Endometrial microvascular endothelial cells (primary cell): ENCODE data around the gene SCLY. TPM values are rescaled to one million over a fixed set of nuclear protein-coding genes. Genes with fewer than 3 reads are reported as not detected.
"Not testable (repeated sequence)": the region's sequence is repeated elsewhere in the genome, so short reads cannot be mapped to it uniquely, and the experiment has no call there.

Experiments
- in situ Hi-C: cut with HindIII; loops from 2 replicates; pipeline ENCODE4 v1.10.0; 2017; ENCODE audit warnings: low sequenced_read_pairs, low pct_unique_long_range_greater_than_20kb; ENCODE audit errors: inconsistent ontology term
- total RNA-seq: library from RNA; depleted of rRNA; stranded (reverse); fragments of >200 nt; gene quantifications from one replicate; pipeline ENCODE4 v1.2.3, GENCODE V29; 2015; ENCODE audit errors: inconsistent ontology term

Gene SCLY
- total RNA-seq, 1 donor from 2014 or later, result 40.5 TPM

DNA sequence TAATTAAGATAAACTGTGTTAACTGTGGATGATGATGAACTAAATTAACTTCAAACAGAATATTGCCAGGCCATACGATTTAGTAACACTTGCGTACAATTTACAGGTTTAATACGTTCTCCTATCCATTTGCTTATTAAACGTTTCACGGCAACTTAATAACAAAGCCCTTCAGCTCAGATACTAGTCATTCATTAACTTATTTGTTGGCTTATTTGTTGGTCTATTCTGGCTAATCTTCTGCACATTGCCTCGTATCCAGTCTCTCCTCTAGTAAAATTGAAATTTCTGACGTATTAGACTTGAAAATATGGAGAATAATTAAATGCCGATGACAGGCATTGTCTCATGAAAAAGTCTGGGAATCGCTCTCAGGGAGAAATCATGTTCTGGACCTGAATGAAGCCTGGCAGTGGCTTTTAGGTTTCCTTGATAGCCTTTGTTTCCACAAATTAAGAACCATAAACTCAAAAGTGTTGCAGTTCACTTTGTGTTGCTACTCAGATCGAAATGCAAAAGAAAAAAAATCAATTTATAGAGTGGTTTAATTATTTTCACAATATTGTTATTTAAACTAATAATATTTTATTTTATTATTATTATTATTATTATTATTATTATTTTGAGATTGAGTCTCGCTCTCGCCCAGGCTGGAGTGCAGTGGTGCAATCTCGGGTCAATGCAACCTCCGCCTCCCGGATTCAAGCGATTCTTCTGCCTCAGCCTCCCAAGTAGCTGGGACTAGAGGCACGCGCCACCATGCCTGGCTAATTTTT is 4.5 kb downstream of the SCLY start:
- in situ Hi-C loops, result no loop called here

DNA sequence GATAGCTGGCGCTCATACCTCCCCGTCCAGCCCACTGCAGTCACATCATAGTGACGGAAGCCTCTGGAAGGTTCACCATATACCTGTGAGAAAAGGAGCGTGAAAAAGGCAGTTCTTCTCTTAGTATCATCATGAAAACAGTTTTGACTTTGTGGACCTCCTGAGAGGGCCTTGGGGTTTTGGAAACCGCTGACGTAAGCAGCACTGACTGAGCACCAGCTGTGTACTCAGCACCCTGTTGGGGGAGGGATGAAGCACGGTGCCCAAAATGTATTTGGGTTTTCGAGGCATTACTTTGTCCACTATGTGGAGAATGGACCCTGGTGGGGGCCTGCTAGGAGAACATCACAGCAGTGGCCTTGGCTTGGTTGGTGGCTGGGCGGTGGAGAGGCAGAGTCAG is 5.4 kb downstream of the SCLY start:
- in situ Hi-C loops, result no loop called here

DNA sequence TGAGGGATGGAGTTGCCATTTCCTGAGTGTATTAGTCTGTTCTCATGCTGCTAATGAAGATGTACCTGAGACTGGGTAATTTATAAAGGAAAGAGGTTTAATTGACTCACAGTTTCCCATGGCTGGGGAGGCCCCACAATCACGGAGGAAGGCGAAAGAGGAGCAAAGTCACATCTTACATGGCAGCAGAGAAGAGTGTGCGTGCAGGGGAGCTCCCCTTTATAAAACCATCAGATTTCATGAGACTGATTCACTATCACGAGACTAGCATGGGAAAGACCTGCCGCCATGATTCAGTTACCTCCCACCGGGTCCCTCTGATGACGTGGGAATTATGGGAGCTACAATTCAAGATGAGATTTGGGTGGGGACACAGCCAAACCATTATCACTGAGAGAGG is 5.9 kb downstream of the SCLY start:
- in situ Hi-C loops, result not testable (repeated sequence)

DNA sequence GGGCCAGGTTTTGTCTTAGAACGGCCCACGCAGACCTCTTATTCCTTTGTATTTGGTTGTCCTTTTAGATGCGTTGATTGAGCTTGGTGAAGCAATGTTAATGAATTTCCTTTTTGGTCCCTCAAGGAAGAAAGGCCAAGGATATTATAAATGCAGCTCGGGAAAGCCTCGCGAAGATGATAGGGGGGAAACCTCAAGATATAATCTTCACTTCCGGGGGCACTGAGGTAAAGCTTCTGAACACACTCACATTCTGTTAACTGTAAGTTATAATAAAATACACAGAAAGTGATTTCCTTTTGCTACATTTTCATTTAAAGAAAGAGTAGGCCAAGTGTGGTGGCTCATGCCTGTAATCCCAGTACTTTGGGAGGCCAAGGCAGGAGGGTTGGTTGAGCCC is 7.1 kb downstream of the SCLY start:
- in situ Hi-C loops, result no loop called here

DNA sequence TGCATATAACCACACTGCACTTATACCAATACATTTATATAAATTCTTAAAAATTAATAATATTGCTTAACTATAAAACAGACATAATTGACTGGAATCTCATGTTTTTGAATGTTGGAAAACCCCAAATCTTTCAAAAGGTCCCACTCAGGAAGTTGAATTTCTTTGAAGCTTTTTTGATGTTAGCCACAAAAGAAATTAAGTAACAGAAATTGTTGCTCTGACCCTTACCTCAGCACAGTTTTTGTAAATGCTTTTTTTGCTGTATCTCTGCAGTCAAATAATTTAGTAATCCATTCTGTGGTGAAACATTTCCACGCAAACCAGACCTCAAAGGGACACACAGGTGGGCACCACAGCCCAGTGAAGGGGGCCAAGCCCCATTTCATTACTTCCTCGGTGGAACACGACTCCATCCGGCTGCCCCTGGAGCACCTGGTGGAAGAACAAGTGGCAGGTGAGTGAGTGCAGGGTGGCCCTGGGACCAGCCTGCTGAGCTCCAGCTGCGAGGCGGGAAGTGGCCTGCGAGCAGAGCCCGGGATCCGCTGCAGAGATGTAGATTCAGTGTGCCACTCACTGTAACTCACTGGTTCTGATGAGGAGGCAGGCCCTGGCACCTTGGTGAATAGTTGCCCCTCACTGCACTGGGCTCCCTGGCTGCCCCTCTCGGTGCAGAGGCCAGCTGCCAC is 8.4 kb downstream of the SCLY start:
- in situ Hi-C loops, result no loop called here

DNA sequence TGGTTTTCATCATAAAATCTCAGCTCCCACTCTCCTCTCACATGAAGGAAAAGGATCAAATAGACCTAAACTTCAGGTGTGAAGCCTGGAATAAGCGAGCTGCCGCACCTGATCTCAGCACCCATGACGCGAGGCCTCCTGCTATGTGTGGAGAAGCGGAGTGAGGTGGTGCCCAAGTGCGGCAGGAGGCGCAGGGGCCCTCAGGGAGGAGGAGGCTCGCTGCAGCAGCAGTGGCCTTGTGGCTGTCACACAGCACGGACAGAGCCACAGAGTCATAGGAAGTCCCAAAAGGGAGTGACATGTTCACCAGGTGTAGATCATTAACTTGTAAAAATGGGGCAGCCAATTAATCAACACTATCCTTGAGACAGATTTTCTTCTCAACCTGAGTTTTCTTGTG is 9.1 kb downstream of the SCLY start:
- in situ Hi-C loops, result no loop called here

DNA sequence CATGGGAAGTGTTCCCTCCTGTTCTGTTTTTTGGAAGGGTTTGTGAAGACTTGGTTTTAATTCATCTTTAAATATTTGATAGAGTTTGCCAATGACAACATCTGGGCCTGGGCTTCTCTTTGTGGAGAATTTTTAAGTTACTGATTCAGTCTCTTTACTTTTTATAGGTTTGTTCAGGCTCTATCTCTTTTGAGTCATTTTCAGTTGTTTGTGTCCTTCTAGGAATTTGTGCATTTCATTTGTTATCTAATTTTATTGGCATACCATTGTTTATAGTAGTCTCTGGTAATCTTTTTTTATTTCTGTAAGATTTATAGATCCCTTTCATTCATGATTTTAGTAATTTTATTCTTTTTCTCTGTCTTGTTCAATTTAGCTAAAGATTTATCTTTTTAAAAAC is 14.6 kb downstream of the SCLY start:
- in situ Hi-C loops, result no loop called here

DNA sequence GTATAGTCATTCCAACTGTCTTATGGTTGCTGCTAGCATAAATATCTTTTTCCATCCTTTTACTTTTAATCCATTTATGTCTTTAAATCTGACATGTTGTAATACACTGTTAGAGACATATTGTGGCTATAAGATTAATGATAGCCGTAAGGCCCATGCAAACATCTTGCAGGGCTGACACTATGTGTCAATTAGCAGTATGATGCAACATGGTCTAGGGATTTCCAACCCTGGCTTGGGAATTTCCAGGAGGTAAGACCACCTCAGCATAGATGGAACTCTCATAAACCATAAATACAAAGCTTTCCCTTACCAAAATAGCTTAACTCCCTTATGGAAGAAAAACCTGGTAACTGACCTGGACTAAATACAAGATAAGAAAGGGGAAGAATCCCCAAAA is 16.5 kb downstream of the SCLY start:
- in situ Hi-C loops, result no loop called here

DNA sequence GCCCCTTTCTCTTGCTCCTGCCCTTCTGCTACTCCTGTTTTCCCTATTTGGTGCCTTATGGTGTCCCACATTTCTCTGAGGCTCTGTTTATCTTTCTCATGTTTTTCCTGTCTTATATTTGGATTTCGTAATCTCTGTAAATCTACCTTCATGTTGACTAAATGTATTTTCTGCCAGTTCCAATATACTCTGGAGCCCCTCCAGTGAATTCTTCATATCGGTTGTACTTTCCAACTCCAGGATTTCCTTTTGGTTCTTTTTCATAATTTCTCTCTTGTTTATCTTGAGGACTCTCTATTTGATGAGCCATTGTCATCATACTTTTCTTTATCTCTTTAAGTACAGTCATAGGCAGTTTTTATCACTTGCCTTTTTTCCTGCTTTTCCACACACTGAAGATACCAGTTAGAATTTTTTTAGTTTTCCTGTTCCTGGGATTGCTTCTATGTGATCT is 19.1 kb downstream of the SCLY start:
- in situ Hi-C loops, result no loop called here

DNA sequence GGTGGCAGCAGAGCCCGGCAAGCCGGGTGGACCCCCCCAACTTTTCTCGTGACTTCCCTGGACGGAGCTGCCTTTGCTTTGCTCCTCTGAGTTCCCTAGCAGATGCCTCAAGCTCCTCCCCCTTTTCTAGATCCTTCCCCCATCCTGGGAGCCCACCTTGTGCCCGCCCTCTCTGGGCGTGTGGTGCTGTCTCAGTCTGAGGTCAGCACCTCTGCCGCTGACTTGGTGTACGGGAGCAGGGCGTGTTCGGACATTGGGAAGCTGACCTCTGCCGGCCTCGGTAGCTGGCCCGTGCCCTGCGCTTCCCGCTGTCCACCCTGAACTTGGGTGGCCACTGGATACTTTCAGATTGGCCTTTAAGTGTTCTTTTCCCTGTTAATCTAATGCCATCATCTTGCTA is 19.7 kb downstream of the SCLY start:
- in situ Hi-C loops, result no loop called here

DNA sequence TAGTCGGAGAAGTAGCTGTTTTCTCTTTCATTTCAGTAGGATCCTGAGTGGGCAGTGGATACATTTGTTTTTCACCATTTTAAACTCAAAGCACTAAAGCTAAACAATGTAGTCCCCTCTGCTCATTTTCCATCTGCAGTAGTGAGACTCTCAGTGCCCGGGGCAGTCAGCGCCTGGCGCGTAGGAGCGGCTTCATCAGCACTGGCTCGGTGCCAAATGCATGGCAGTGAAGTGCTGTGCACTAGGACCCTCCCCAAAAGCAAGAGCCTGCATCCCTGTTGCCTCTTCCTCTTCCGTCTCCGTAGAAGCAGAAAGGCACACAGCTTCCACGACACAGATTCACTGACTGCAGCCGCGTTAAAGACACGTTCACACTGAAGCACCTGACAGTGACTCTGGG is 20.3 kb downstream of the SCLY start:
- in situ Hi-C loops, result no loop called here

DNA sequence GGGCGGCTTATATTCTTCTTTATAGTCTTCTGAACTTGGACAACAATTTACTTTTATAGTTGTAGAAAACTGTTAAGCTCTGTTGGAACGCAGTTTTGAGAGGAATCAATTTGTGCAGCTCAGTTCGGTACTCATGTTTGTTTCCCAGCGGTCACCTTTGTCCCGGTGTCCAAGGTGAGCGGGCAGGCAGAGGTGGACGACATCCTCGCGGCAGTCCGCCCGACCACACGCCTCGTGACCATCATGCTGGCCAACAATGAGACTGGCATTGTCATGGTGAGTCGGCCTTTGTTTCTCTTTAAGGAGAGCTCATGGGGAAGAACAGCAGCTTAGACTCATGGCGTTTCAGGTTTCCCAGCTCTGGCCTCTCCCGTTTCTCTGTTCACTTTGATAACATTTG is 20.8 kb downstream of the SCLY start:
- in situ Hi-C loops, result no loop called here

DNA sequence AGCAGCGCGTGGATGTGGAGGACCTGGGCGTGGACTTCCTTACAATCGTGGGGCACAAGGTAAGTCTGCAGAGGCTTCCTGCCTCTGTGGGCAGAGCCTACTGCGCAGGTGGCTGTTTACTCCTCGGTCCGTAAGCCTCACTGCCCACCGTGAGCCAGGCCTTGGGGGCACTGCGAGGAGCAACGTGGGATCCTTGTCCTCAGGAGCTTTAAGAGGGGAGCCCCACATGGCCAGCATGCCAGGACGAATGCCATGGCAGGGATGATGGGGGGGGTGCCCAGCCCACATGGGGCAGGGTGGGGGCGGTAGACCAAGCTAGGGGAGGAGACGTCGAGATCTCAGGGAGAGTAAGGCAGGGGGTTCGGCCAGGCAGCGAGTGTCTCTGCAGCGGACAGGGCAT is 21.4 kb downstream of the SCLY start:
- in situ Hi-C loops, result no loop called here

DNA sequence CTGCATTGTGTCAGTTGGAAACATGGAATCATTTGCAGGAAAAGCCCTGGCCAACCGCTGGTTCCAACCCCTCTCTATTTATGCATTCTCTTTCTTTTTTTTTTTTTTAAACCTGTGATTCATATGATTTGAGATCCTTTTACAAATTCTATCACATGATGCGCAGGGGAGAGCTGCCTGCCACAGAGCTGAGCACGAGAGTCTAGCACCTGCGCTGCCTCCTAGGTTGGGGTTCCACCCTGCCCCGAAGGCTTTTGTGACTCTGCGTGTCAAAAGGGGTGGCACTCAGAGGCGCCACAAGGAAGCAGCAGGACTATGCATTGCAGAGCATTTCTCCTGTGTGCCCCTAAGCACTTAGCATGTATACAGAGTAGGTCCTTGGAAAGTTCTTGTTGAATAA is 22.0 kb downstream of the SCLY start:
- in situ Hi-C loops, result no loop called here

DNA sequence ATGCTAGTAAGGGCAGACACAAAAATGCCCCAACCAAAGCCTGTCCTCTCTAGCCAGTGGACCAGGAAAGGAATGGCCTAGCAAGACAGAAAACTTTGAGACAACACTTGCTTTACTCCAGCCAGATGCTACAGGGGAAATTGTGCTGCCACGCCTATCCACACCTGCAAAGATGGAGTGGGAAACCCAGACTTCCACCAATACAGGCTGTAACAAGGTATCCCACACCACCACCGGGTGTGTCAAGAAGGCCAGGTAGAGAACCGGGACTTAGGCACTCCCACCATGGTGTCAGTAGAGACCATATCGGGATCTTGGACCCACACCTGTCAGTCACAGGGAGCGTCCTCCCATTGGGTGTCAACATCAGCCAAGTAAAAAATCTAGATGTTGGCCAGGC is 23.1 kb downstream of the SCLY start:
- in situ Hi-C loops, result no loop called here

DNA sequence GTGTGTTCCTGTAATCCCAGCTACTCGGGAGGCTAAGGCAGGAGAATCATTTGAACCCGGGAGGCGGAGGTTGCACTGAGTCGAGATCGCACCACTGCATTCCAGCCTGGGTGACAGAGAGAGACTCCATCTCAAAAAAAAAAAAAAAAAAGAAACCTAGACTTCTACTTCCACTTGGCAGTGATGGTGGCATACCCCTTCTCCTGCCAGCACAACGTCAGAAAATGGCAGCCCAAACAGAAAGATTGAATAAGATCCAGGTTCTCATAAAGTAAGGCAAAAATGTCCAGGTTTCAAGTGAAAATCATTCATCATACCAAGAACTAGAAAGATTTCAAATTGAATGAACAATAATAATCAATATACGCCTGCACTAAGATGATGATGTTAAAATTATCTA is 24.0 kb downstream of the SCLY start:
- in situ Hi-C loops, result no loop called here

DNA sequence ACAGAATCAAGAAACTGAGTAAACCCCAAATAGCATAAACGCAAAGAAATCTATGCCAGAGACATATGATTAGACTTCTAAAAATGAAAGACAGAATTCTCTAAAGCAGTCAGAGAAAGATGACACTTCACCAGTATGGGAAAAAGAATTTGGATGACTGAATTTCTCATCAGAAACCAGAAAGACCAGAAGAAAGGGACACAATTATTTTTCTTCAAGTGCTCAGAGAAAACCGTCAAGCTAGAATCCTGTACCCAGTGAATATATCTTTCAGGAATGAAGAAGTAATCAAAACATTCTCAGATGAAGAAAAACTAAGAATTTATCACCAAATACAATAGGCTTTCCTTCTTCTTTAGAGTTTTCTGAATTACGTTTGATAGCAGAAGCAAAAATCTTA is 25.1 kb downstream of the SCLY start:
- in situ Hi-C loops, result no loop called here

DNA sequence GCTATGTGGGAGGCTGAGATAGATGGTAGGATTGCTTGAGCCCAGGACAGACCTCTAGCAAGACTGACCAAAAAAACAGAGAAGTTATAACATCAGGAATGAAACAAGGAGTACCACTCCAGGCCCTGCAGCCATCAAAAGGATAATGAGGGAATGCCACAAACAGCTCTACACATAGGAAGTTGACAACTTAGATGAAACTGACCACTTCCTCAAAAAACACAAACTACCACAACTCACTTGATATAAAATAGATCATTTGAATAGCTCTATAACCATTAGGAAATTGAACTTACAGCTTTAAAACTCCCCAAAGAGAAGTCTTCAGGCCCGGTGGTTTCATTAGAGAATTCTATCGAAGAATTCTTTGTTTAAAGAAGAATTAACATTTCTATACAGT is 26.4 kb downstream of the SCLY start:
- in situ Hi-C loops, result no loop called here

DNA sequence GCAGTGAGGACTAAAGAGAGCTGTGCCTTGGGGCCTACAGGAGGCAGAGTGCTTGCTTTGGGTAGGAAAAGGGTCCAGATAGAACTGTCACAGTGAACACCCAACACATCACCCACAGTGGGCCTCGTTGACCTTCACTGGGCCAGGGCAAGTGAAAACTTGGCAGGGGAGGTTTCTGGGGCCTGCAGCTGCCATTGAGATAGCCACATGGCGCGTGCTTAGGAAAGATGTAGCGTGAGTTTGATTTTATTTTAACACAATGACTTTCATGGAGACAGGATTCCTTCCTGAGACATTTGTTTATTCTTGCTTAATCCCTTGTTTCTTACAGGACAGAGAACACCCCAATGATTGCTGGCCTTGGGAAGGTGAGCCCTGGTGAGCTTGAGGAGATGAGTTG is 30.1 kb downstream of the SCLY start:
- in situ Hi-C loops, result no loop called here

DNA sequence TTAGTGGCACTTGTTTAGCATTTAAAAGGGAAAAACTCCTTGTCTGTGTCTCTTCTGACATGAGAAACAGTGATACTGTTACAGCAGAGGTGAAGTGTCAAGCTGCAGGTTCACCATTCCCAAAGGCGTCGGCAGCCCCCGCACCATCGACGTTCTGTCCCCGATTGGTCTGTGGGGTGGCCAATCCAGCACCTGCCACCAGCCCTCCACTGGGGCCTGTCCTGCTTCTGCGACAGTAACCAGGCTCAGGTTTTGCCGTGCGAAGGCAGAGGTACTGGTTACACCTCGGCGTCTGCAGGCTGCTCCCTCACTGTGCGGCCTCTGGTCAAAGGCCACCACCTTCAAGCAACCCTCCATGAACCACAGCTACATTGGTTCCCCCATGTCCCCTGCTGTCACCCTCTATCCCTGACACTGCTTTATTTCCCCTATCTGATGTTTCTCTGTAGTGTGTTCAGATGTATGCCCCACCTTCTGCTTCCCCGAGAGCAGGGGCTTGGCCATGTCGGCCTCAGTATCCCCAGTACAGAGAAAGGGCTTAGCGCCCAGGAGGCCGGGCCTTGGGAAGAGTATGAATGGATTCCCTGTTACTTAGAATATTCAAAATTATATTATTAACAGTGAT is 30.7 kb downstream of the SCLY start:
- in situ Hi-C loops, result no loop called here
